HEK293T (cell line): ENCODE results near the gene EEF2.
"Not testable (repeated sequence)": the region's sequence is repeated elsewhere in the genome, so short reads cannot be mapped to it uniquely, and the experiment has no call there.

Experiments used
- CTCF ChIA-PET: fragments of 350-600 bp; formaldehyde crosslinking; extraction: SDS; loops from one replicate; lab custom pipeline; 2021; ENCODE audit warnings: antibody characterized with exemption, inconsistent platforms; lab: Yijun Ruan, JAX
- POLR2A ChIA-PET: fragments of 350-600 bp; formaldehyde crosslinking; extraction: SDS; loops from one replicate; lab custom pipeline; 2020; ENCODE audit warnings: antibody characterized with exemption, inconsistent platforms; lab: Yijun Ruan, JAX
- DNase-seq: peaks from one replicate; pipeline ENCODE4 v3.0.0; 2012; ENCODE audit warnings: mixed read lengths; ENCODE audit errors: extremely low spot score
- ARNT ChIP-seq: fragments of 450-650 bp; IDR thresholded peaks from 2 replicates; pipeline ENCODE4 v1.6.1; 2017; ENCODE audit warnings: mild to moderate bottlenecking
- BHLHE40 ChIP-seq: fragments of 450-650 bp; IDR thresholded peaks from 2 replicates; pipeline ENCODE4 v1.6.1; 2016; ENCODE audit warnings: mild to moderate bottlenecking, moderate library complexity, borderline replicate concordance
- CTBP1 ChIP-seq: fragments of 450-650 bp; IDR thresholded peaks from 2 replicates; pipeline ENCODE4 v1.6.1; 2016; ENCODE audit warnings: borderline replicate concordance
- ELF4 ChIP-seq: fragments of 450-650 bp; IDR thresholded peaks from 2 replicates; pipeline ENCODE4 v1.6.1; 2017; ENCODE audit warnings: antibody characterized with exemption
- FOXA1 ChIP-seq: fragments of 450-650 bp; IDR thresholded peaks from 2 replicates; pipeline ENCODE4 v1.6.1; 2016; ENCODE audit warnings: mild to moderate bottlenecking
- FOXK2 ChIP-seq: fragments of 450-650 bp; IDR thresholded peaks from 2 replicates; pipeline ENCODE4 v1.6.1; 2016; ENCODE audit warnings: mild to moderate bottlenecking
- FOXM1 ChIP-seq: fragments of 450-650 bp; IDR thresholded peaks from 2 replicates; pipeline ENCODE4 v1.6.1; 2017; ENCODE audit warnings: mild to moderate bottlenecking, borderline replicate concordance
- HDGF ChIP-seq: fragments of 450-650 bp; IDR thresholded peaks from 2 replicates; pipeline ENCODE4 v1.6.1; 2017; ENCODE audit warnings: antibody characterized with exemption, borderline replicate concordance
- L3MBTL2 ChIP-seq: fragments of 450-650 bp; conservative IDR thresholded peaks from 2 replicates; pipeline ENCODE4 v1.6.1; 2016; ENCODE audit warnings: mild to moderate bottlenecking
- LEF1 ChIP-seq: fragments of 450-650 bp; IDR thresholded peaks from 2 replicates; pipeline ENCODE4 v1.6.1; 2017; ENCODE audit warnings: mild to moderate bottlenecking, borderline replicate concordance
- NFRKB ChIP-seq: fragments of 450-650 bp; IDR thresholded peaks from 2 replicates; pipeline ENCODE4 v1.6.1; 2016; ENCODE audit warnings: mild to moderate bottlenecking, moderate library complexity
- PKNOX1 ChIP-seq: fragments of 450-650 bp; IDR thresholded peaks from 2 replicates; pipeline ENCODE4 v1.6.1; 2016
- SP1 ChIP-seq: fragments of 450-650 bp; IDR thresholded peaks from 2 replicates; pipeline ENCODE4 v1.6.1; 2017
- SUZ12 ChIP-seq: fragments of 450-650 bp; IDR thresholded peaks from 2 replicates; pipeline ENCODE4 v1.6.1; 2016; ENCODE audit warnings: mild to moderate bottlenecking
- TARDBP ChIP-seq: fragments of 450-650 bp; IDR thresholded peaks from 2 replicates; pipeline ENCODE4 v1.6.1; 2016
- ZNF384 ChIP-seq: fragments of 450-650 bp; IDR thresholded peaks from 2 replicates; pipeline ENCODE4 v1.6.1; 2016

EEF2 gene

GRCh38 chr19:3968556-3969434, 16.5 kb downstream of the EEF2 start:
- POLR2A ChIA-PET: interaction anchor here (0.6 to 2.4 kb wide), 10 partner anchors 11 to 206 kb away, joined by 3 to 35 read pairs (median 4); partner anchors contain the start of genes EEF2, MRPL54 and NMRK2
- TF ChIP-seq CTBP1 (peak; percentile 43; the same call in 1 of the 2 replicates), ARNT (0 out of 2 replicates have a peak, but pooled peaks have one; percentile 21), FOXK2 (peak; percentile 91), HDGF (no peak)
- peak; percentile 80 for DNase-seq
- CTCF ChIA-PET: interaction anchor here (0.6 to 1.8 kb wide), 3 partner anchors 19 to 198 kb away, joined by 3 to 8 read pairs (median 7); no protein-coding TSS in a partner anchor

GRCh38 chr19:3967983-3968382, 17.3 kb downstream of the EEF2 start:
- CTCF ChIA-PET: interaction anchor here (0.7 to 1.8 kb wide), 2 partner anchors 20 to 150 kb away, joined by 4 to 8 read pairs; no protein-coding TSS in a partner anchor

DNA sequence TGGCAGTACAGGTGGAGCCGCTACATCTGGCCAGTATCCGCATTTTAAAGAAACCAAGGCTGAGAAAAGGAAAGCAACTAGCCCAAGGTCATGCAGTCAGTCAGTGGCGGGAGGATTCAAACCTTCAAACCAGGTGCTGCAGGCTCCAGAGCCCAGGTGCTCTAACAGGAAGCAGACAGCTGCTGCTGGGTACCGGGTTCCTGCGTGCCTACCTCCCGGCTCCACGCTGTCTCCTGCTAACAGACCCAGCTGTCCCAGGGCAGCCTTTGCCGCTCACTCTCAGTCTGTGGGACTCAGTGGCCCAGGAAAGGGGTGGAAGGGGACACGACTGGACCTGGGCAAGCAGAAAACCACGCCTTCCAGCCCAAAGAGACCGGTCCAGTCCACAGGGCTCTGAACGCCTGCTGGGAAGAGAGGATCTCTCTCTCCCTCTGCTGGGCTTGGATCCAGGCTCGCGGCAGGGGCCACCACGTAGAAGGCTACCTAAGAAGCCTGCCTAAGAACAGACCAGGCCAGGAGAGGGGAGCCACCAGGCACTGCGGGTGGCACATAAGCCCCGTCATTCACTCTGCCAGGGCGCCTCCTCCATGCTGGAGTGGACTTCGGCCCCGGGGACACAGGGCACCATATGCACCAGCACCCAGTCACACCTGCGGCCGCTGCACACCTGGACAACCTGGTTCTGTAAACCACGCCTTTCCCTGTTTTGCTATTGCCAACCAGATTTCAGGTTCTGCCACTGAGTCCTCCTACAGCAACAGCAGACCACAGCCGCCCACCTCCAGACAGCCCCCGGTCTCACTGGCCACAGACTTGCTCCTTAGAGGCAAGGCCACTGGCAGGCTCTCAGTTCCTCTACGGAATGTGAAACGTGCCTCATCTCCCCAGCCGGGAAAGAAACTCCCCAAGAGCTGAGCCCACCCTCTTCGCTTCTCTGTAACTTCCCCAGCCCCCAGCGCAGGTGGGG, 18.9 kb downstream of the EEF2 start:
- CTCF ChIA-PET: no interaction called here
- TF ChIP-seq CTBP1 (no peak), ELF4 (no peak), PKNOX1 (no peak), SUZ12 (no peak), ARNT (no peak), FOXA1 (no peak), TARDBP (no peak), ZNF384 (no peak), FOXK2 (no peak), L3MBTL2 (no peak), LEF1 (no peak), FOXM1 (no peak), HDGF (no peak)
- POLR2A ChIA-PET: no interaction called here
- no peak for DNase-seq

More at GRCh38 chr19:3967983-3968382, 17.3 kb downstream of the EEF2 start:
- POLR2A ChIA-PET: interaction anchor here (0.6 to 2.4 kb wide), 7 partner anchors 10 to 205 kb away, joined by 3 to 35 read pairs (median 4); partner anchors contain the start of genes EEF2, MRPL54 and NMRK2
- not testable (repeated sequence) for DNase-seq

GRCh38 chr19:3964256-3965194, 20.7 kb downstream of the EEF2 start:
- TF ChIP-seq TARDBP: no peak
- no peak for TF ChIP-seq ARNT
- TF ChIP-seq FOXA1: no peak
- ChIA-PET CTCF (no interaction called here), POLR2A (interaction anchor here (1.6 kb wide), 1 partner anchor 21 kb away, joined by 5 read pairs; the partner anchor contains the start of gene EEF2)
- no peak for DNase-seq

- ChIA-PET POLR2A (interaction anchor here (1.6 kb wide), 1 partner anchor 22 kb away, joined by 5 read pairs; the partner anchor contains the start of gene EEF2), CTCF (no interaction called here)
- TF ChIP-seq L3MBTL2 (no peak), FOXA1 (no peak), ARNT (no peak), FOXM1 (no peak), BHLHE40 (no peak), HDGF (no peak), SUZ12 (no peak), NFRKB (no peak), CTBP1 (no peak), PKNOX1 (no peak), LEF1 (no peak), ZNF384 (no peak), TARDBP (no peak), ELF4 (no peak), FOXK2 (no peak), SP1 (no peak)
- no peak for DNase-seq
Measured at GRCh38 chr19:3963458-3964255, 21.6 kb downstream of the EEF2 start.
